ENCODE measurements around the gene CERT1. TPM values are rescaled to one million over a fixed set of nuclear protein-coding genes. Genes with fewer than 3 reads are reported as not detected.
"Not testable (repeated sequence)": the region's sequence is repeated elsewhere in the genome, so short reads cannot be mapped to it uniquely, and the experiment has no call there.

CERT1 gene
- total RNA-seq, 1 donor from 2014 or later, result 36.4 TPM

- intact Hi-C loops (cut with micrococcal nuclease), result no loop called here
Measured at GRCh38 chr5:75355236-75355635, 156.2 kb downstream of the CERT1 start.

- intact Hi-C loops (cut with micrococcal nuclease), result no loop called here
Measured at GRCh38 chr5:75351139-75351926, 160.1 kb downstream of the CERT1 start.

GRCh38 chr5:75349663-75350062 lies 161.8 kb downstream of the CERT1 start:
- intact Hi-C loops (cut with micrococcal nuclease), result no loop called here

- intact Hi-C loops (cut with micrococcal nuclease), result no loop called here
Measured at GRCh38 chr5:75348241-75348640, 163.2 kb downstream of the CERT1 start.

GRCh38 chr5:75342836-75343235 lies 168.6 kb downstream of the CERT1 start:
- intact Hi-C loops (cut with micrococcal nuclease), result no loop called here

- intact Hi-C loops (cut with micrococcal nuclease), result no loop called here
Measured at GRCh38 chr5:75341934-75342333, 169.5 kb downstream of the CERT1 start.

GRCh38 chr5:75340714-75341478 lies 170.5 kb downstream of the CERT1 start:
- intact Hi-C loops (cut with micrococcal nuclease), result no loop called here

- intact Hi-C loops (cut with micrococcal nuclease), result loop anchor here (5.0 kb wide), 2 partner anchors 486 to 761 kb away; no protein-coding TSS in a partner anchor
Measured at GRCh38 chr5:75338408-75338807, 173.0 kb downstream of the CERT1 start.

GRCh38 chr5:75337366-75338021 lies 173.9 kb downstream of the CERT1 start:
- intact Hi-C loops (cut with micrococcal nuclease), result loop anchor here (1.0 to 5.0 kb wide), 15 partner anchors 100 to 1839 kb away; partner anchors contain the start of genes ANKRA2, BTF3, CERT1 and GCNT4

GRCh38 chr5:75336615-75337336 lies 174.7 kb downstream of the CERT1 start, which contains the start of gene HMGCR:
Gene HMGCR (plus strand): TSS chr5:75337220. CDS start chr5:75342606, 5,386 bp downstream.
- intact Hi-C loops (cut with micrococcal nuclease), result loop anchor here (1.0 to 5.0 kb wide), 18 partner anchors 99 to 1838 kb away; partner anchors contain the start of genes AGGF1, ANKRA2, BTF3 and CERT1

GRCh38 chr5:75335952-75336614 lies 175.3 kb downstream of the CERT1 start:
- intact Hi-C loops (cut with micrococcal nuclease), result loop anchor here (1.0 to 5.0 kb wide), 9 partner anchors 231 to 1694 kb away; partner anchors contain the start of genes AGGF1 and HEXB

GRCh38 chr5:75335486-75335885 lies 175.9 kb downstream of the CERT1 start:
- intact Hi-C loops (cut with micrococcal nuclease), result loop anchor here (5.0 kb wide), 2 partner anchors 483 to 758 kb away; no protein-coding TSS in a partner anchor

- intact Hi-C loops (cut with micrococcal nuclease), result not testable (repeated sequence)
Measured at GRCh38 chr5:75334413-75334812, 177.0 kb downstream of the CERT1 start.

GRCh38 chr5:75333759-75334158 lies 177.7 kb downstream of the CERT1 start:
- intact Hi-C loops (cut with micrococcal nuclease), result not testable (repeated sequence)

GRCh38 chr5:75331095-75332090 lies 180.0 kb downstream of the CERT1 start:
- intact Hi-C loops (cut with micrococcal nuclease), result no loop called here

- intact Hi-C loops (cut with micrococcal nuclease), result no loop called here
Measured at GRCh38 chr5:75330404-75330803, 181.0 kb downstream of the CERT1 start.
